GM13976 (cell line): ENCODE results near the gene OR51S1.

Experiments
- DNase-seq: peaks from one replicate; pipeline ENCODE4 v3.0.0; 2012; ENCODE audit warnings: low spot score
- CTCF ChIP-seq: IDR thresholded peaks from 2 replicates; pipeline ENCODE4 v1.5.1; 2012; ENCODE audit warnings: borderline replicate concordance, mild to moderate bottlenecking; ENCODE audit not compliant: insufficient read depth; ENCODE audit errors: extremely low read depth, missing control alignments, control extremely low read depth
- in situ Hi-C: fragments of 300-500 bp; cut with MboI; formaldehyde crosslinking; loops from one replicate; pipeline ENCODE4 v1.12.0; 2022; ENCODE audit warnings: low sequenced_read_pairs, mixed read lengths, inconsistent platforms; ENCODE audit not compliant: unreplicated experiment

OR51S1 gene

GRCh38 chr11:4848908-4849532 is at the start of gene OR51S1:
Gene OR51S1, minus strand, starts transcription at chr11:4849208. Its CDS starts 0 bp downstream, at chr11:4849208.
- DNase-seq: no peak
- in situ Hi-C loops: no loop called here
- TF ChIP-seq CTCF: no peak

- in situ Hi-C loops: no loop called here
- TF ChIP-seq CTCF: no peak
- DNase-seq: no peak
Measured at GRCh38 chr11:4891996-4892640, 43.1 kb upstream of the OR51S1 start.

GRCh38 chr11:4890279-4890678 is 41.3 kb upstream of the OR51S1 start:
- TF ChIP-seq CTCF: no peak
- in situ Hi-C loops: no loop called here
- DNase-seq: no peak

- TF ChIP-seq CTCF: no peak
- no peak for DNase-seq
- in situ Hi-C loops: no loop called here
Measured at GRCh38 chr11:4887591-4887990, 38.6 kb upstream of the OR51S1 start.

- DNase-seq: no peak
- in situ Hi-C loops: no loop called here
- TF ChIP-seq CTCF: no peak
Measured at GRCh38 chr11:4886186-4886585, 37.2 kb upstream of the OR51S1 start.

- in situ Hi-C loops: no loop called here
- TF ChIP-seq CTCF: no peak
- no peak for DNase-seq
Measured at GRCh38 chr11:4884361-4884760, 35.4 kb upstream of the OR51S1 start.

- no peak for TF ChIP-seq CTCF
- in situ Hi-C loops: no loop called here
- no peak for DNase-seq
Measured at GRCh38 chr11:4882543-4882942, 33.5 kb upstream of the OR51S1 start.
